Endothelial cell of umbilical vein (primary cell): Measurements from ENCODE around the gene UBXN2A. TPM values are rescaled to one million over a fixed set of nuclear protein-coding genes. Genes with fewer than 3 reads are reported as not detected.
A peak's percentile ranks its signal among the peaks of the same experiment; 100 is the strongest.

Experiments used
- BruUV-seq: library from RNA; stranded (reverse); fragments of 400-500 nt; replicated peaks from 2 replicates; lab custom pipeline; 2021; lab: Mats Ljungman, UMichigan
- CTCF ChIA-PET: fragments of 300-600, 350-600 bp; sonication (Branson Sonifier 250); formaldehyde crosslinking; loops from one replicate; lab custom pipeline; 2021; ENCODE audit warnings: antibody characterized with exemption, inconsistent platforms; lab: Charles Lee
- POLR2A ChIA-PET: fragments of 300-600, 350-600 bp; sonication (Branson Sonifier 250); formaldehyde crosslinking; loops from one replicate; lab custom pipeline; 2021; ENCODE audit warnings: antibody characterized with exemption, inconsistent platforms; lab: Charles Lee
- DNase-seq: peaks from one replicate; pipeline ENCODE4 v3.0.0-alpha.2; 2011; ENCODE audit warnings: low read depth, low spot score
- FAIRE-seq: peaks from 2 replicates; lab custom pipeline; 2011; peaks lifted over from hg19 to GRCh38; lab: Jason Lieb, UNC
- H2AFZ ChIP-seq: 2 replicates; pipeline ENCODE4 v1.6.0; 2012; ENCODE audit warnings: low read depth, low read length, control low read depth, inconsistent platforms
- H3K27ac ChIP-seq: 2 replicates; pipeline ENCODE4 v1.5.1; 2011; ENCODE audit warnings: low read depth, mild to moderate bottlenecking, control low read depth, low read length, moderate library complexity; ENCODE audit not compliant: insufficient read depth
- H3K27me3 ChIP-seq, 2 experiments: 2 replicates each; pipeline versions ENCODE4 v1.6.0 to v1.6.1; 2011; ENCODE audit warnings: low read length in 2 of 2, mixed read lengths in 1 of 2; ENCODE audit not compliant: control insufficient read depth in 2 of 2, insufficient read depth in 2 of 2
- H3K36me3 ChIP-seq, 2 experiments: 2 replicates in 1 of 2; 3 replicates in 1 of 2; pipeline ENCODE4 v1.5.1; 2011; ENCODE audit warnings: low read length in 2 of 2, mild to moderate bottlenecking in 1 of 2, moderate library complexity in 1 of 2; ENCODE audit not compliant: control insufficient read depth in 2 of 2, insufficient read depth in 2 of 2; ENCODE audit errors: extremely low read depth in 1 of 2
- H3K4me1 ChIP-seq: 3 replicates; pipeline ENCODE4 v1.5.1; 2011; ENCODE audit warnings: mild to moderate bottlenecking, low read length; ENCODE audit not compliant: control insufficient read depth, insufficient read depth; ENCODE audit errors: extremely low read depth
- H3K4me2 ChIP-seq: 2 replicates; pipeline ENCODE4 v1.6.1; 2011; ENCODE audit warnings: low read length, control low read depth, mixed read lengths; ENCODE audit not compliant: insufficient read depth
- H3K4me3 ChIP-seq, 3 experiments: fragments of 200-600 bp in 1 of 3; sonication (generic), shearing (Covaris generic) in 1 of 3; replicated peaks in 1 of 3; 2 replicates each; pipeline ENCODE4 v1.5.1; 2011 to 2016; ENCODE audit warnings: control low read depth in 3 of 3, low read length in 3 of 3, mild to moderate bottlenecking in 2 of 3, inconsistent platforms in 1 of 3, low read depth in 1 of 3, moderate library complexity in 1 of 3; ENCODE audit not compliant: insufficient read depth in 1 of 3
- H3K79me2 ChIP-seq: 2 replicates; pipeline ENCODE4 v1.6.0; 2012; ENCODE audit warnings: low read length, inconsistent platforms; ENCODE audit not compliant: control insufficient read depth, insufficient read depth
- H3K9ac ChIP-seq: replicated peaks from 2 replicates; pipeline ENCODE3; 2011; ENCODE audit warnings: low read length, control low read depth; ENCODE audit not compliant: insufficient read depth; ENCODE audit errors: extremely low read depth
- H3K9me1 ChIP-seq: replicated peaks from 3 replicates; pipeline ENCODE4 v1.6.0; 2011; ENCODE audit warnings: mild to moderate bottlenecking, low read length; ENCODE audit not compliant: control insufficient read depth, insufficient read depth; ENCODE audit errors: extremely low read depth
- H3K9me3 ChIP-seq: replicated peaks from 2 replicates; pipeline ENCODE4 v1.5.1; 2012; ENCODE audit warnings: low read length, inconsistent platforms; ENCODE audit not compliant: control insufficient read depth, insufficient read depth
- H4K20me1 ChIP-seq: replicated peaks from 2 replicates; pipeline ENCODE3; 2011; ENCODE audit warnings: mild to moderate bottlenecking, low read length; ENCODE audit not compliant: control insufficient read depth, insufficient read depth; ENCODE audit errors: extremely low read depth
- CTCF ChIP-seq, 2 donors: IDR thresholded peaks; 1 replicate in 1 of 2; 2 replicates in 1 of 2; pipeline ENCODE4 v1.5.1; 2011; ENCODE audit warnings: low read length in 2 of 2, mild to moderate bottlenecking in 2 of 2, moderate library complexity in 2 of 2, control low read depth in 1 of 2, inconsistent platforms in 1 of 2, low read depth in 1 of 2; ENCODE audit not compliant: insufficient read depth in 1 of 2; ENCODE audit errors: extremely low read depth in 1 of 2
- EZH2 ChIP-seq: IDR thresholded peaks from 2 replicates; pipeline ENCODE4 v1.6.1; 2012; ENCODE audit warnings: borderline replicate concordance, low read depth, mild to moderate bottlenecking, moderate library complexity, low read length, inconsistent platforms; ENCODE audit not compliant: severe bottlenecking
- FOS ChIP-seq: IDR thresholded peaks from 2 replicates; pipeline ENCODE4 v1.6.1; 2011; ENCODE audit warnings: mild to moderate bottlenecking, low read length, moderate library complexity, borderline replicate concordance; ENCODE audit not compliant: insufficient read depth
- GATA2 ChIP-seq: IDR thresholded peaks from 2 replicates; pipeline ENCODE4 v1.7.0; 2011; ENCODE audit warnings: low read depth, mild to moderate bottlenecking, moderate library complexity, mixed read lengths, low read length; ENCODE audit not compliant: insufficient read length, insufficient read depth
- JUN ChIP-seq: IDR thresholded peaks from 2 replicates; pipeline ENCODE4 v1.6.1; 2011; ENCODE audit warnings: borderline replicate concordance, low read depth; ENCODE audit not compliant: insufficient read length, insufficient read depth
- MAX ChIP-seq: IDR thresholded peaks from 2 replicates; pipeline ENCODE4 v1.6.1; 2011; ENCODE audit not compliant: insufficient read depth, insufficient read length
- MYC ChIP-seq: IDR thresholded peaks from one replicate; pipeline ENCODE4 v1.6.1; 2011; ENCODE audit warnings: mild to moderate bottlenecking, low read depth, low read length
- POLR2A ChIP-seq: IDR thresholded peaks from 2 replicates; pipeline ENCODE4 v1.6.1; 2012; ENCODE audit warnings: low read depth, mild to moderate bottlenecking, control low read depth, low read length
- POLR2AphosphoS5 ChIP-seq: IDR thresholded peaks from 2 replicates; pipeline ENCODE4 v1.6.1; 2012; ENCODE audit warnings: low read depth, mild to moderate bottlenecking, control low read depth, low read length, moderate library complexity; ENCODE audit not compliant: insufficient read depth
- dilution Hi-C: fragments of 300-500 bp; cut with MboI; formaldehyde crosslinking; loops from one replicate; pipeline ENCODE4 v1.15.0; 2019; ENCODE audit warnings: low sequenced_read_pairs; ENCODE audit not compliant: extremely low pct_ligation_motif_present
- intact Hi-C: fragments of 100-400 bp; cut with micrococcal nuclease; formaldehyde crosslinking; loops from one replicate; pipeline ENCODE4 v1.10.0; 2022
- polyA plus RNA-seq, 4 experiments: library from polyadenylated mRNA; depleted of rRNA in 3 of 4; stranded (reverse) in 3 of 4; unstranded in 1 of 4; fragments of >200 nt; gene quantifications; 2 replicates each; pipeline versions ENCODE4 v1.2.1 to v1.2.3, GENCODE V29; 2011 to 2012; ENCODE audit warnings: missing spikeins in 1 of 4
- total RNA-seq: library from RNA; stranded (reverse); gene quantifications from 2 replicates; pipeline ENCODE4 v1.2.3, GENCODE V29; 2021

UBXN2A gene
- total and polyA plus RNA-seq, 2 donors (not counting 3 experiments of a cell fraction or from before 2014, with no cell fraction given) = 3.6 to 19.0 TPM

- DNase-seq (no peak), FAIRE-seq (no peak)
- TF ChIP-seq CTCF (IDR thresholded peaks at IDR 0.05; ENCODE audit: extremely low read depth in 1 of 2, insufficient read depth in 1 of 2, low read depth in 1 of 2, low read length in 2 of 2) (no peak), MYC (no peak), POLR2AphosphoS5 (no peak), POLR2A (no peak), JUN (no peak), MAX (no peak), EZH2 (no peak), GATA2 (no peak), FOS (no peak)
- BruUV-seq = no TSS peak
- H2AFZ ChIP-seq = peak overlapping the region; percentile 77
- no peaks in the 10 kb centered on the region for H4K20me1 ChIP-seq
- H3K4me2 ChIP-seq = peak overlapping the region; percentile 60
- dilution Hi-C loops = no loop called here
- H3K9me3 ChIP-seq = no peaks in the 10 kb centered on the region
- H3K27me3 ChIP-seq = no peaks in the 10 kb centered on the region
- peaks cover 23% of the 10 kb centered on the region for H3K4me1 ChIP-seq
- intact Hi-C loops = no loop called here
- peaks cover 18% of the 10 kb centered on the region for H3K79me2 ChIP-seq
- no peaks in the 10 kb centered on the region for H3K9me1 ChIP-seq
- H3K9ac ChIP-seq = peak overlapping the region; percentile 64
- no peaks in the 10 kb centered on the region for H3K36me3 ChIP-seq
- ChIA-PET POLR2A (interaction anchor here (0.6 kb wide), 1 partner anchor 117 kb away, joined by 4 read pairs; no protein-coding TSS in a partner anchor), CTCF (interaction anchor here (0.8 to 1.2 kb wide), 2 partner anchors 35 to 122 kb away, joined by 4 to 5 read pairs; partner anchors contain the start of genes ATAD2B and TP53I3)
- no peak overlapping the region for H3K27ac ChIP-seq
- H3K4me3 ChIP-seq = peak overlapping the region; percentile 75 to 93 (median 77)
Observed at GRCh38 chr2:24048769-24049484, 108.7 kb downstream of the UBXN2A start.
